GM23338 (cell line): ENCODE results near the gene SERPINI2. TPM values are rescaled to one million over a fixed set of nuclear protein-coding genes. Genes with fewer than 3 reads are reported as not detected.

Source experiments
- ATAC-seq: fragments of 200-7000 bp; cut with Tn5 transposase; 3 replicates; pipeline ENCODE4 v1.9.1; 2020
- DNase-seq: peaks from one replicate; pipeline ENCODE4 v3.0.0-alpha.2; 2015; ENCODE audit warnings: low spot score
- H2AFZ ChIP-seq: fragments of 200-600 bp; sonication (generic); 2 replicates; pipeline ENCODE4 v1.8.0; 2016; ENCODE audit warnings: antibody characterized with exemption, mild to moderate bottlenecking, moderate library complexity
- H3F3A ChIP-seq: fragments of 200-600 bp; sonication (generic); replicated peaks from 2 replicates; pipeline ENCODE4 v1.8.0; 2017; ENCODE audit warnings: antibody characterized with exemption, mixed run types, low read depth
- H3K27ac ChIP-seq: fragments of 200-600 bp; sonication (generic); 2 replicates; pipeline ENCODE4 v1.6.1; 2016; ENCODE audit warnings: low read depth
- H3K27me3 ChIP-seq: fragments of 200-600 bp; sonication (generic); 2 replicates; pipeline ENCODE4 v1.8.0; 2016; ENCODE audit warnings: mild to moderate bottlenecking, mixed run types, moderate library complexity; ENCODE audit not compliant: insufficient read depth
- H3K36me3 ChIP-seq: fragments of 200-600 bp; sonication (generic); 2 replicates; pipeline ENCODE4 v1.8.0; 2016; ENCODE audit warnings: mild to moderate bottlenecking; ENCODE audit not compliant: insufficient read depth
- H3K4me1 ChIP-seq: fragments of 200-600 bp; sonication (generic); 2 replicates; pipeline ENCODE4 v1.8.0; 2016; ENCODE audit warnings: mild to moderate bottlenecking, moderate library complexity; ENCODE audit not compliant: insufficient read depth
- H3K4me2 ChIP-seq: fragments of 200-600 bp; sonication (generic); 2 replicates; pipeline ENCODE4 v1.7.1; 2017; ENCODE audit warnings: mixed run types
- H3K4me3 ChIP-seq: fragments of 200-600 bp; sonication (generic); 2 replicates; pipeline ENCODE4 v1.6.1; 2016; ENCODE audit warnings: mixed run types
- H3K79me2 ChIP-seq: fragments of 200-600 bp; sonication (generic); replicated peaks from 2 replicates; pipeline ENCODE4 v1.8.0; 2017; ENCODE audit warnings: mild to moderate bottlenecking; ENCODE audit not compliant: insufficient read depth
- H3K9me2 ChIP-seq: fragments of 200-600 bp; sonication (generic); 2 replicates; pipeline ENCODE4 v1.8.0; 2017; ENCODE audit not compliant: insufficient read depth
- H4K20me1 ChIP-seq: fragments of 200-600 bp; sonication (generic); replicated peaks from 2 replicates; pipeline ENCODE4 v1.8.0; 2017; ENCODE audit warnings: mild to moderate bottlenecking; ENCODE audit not compliant: insufficient read depth
- H3K27ac Mint-ChIP-seq: 2 replicates; pipeline ENCODE4 v1.8.0; 2020; ENCODE audit warnings: inconsistent platforms, mild to moderate bottlenecking, moderate library complexity, mixed read lengths
- H3K27me3 Mint-ChIP-seq: 3 replicates; pipeline ENCODE4 v1.8.0; 2022; ENCODE audit warnings: low read depth, mild to moderate bottlenecking, moderate library complexity, mixed read lengths, inconsistent platforms; ENCODE audit not compliant: insufficient read depth, poor library complexity
- H3K36me3 Mint-ChIP-seq: 3 replicates; pipeline ENCODE4 v1.8.0; 2021; ENCODE audit warnings: low read depth, mild to moderate bottlenecking, inconsistent platforms, moderate library complexity, mixed read lengths
- H3K4me1 Mint-ChIP-seq: 3 replicates; pipeline ENCODE4 v1.8.0; 2020; ENCODE audit warnings: mild to moderate bottlenecking, inconsistent platforms, mixed read lengths
- H3K4me3 Mint-ChIP-seq: 3 replicates; pipeline ENCODE4 v1.8.0; 2021; ENCODE audit warnings: moderate library complexity, mild to moderate bottlenecking, inconsistent platforms, mixed read lengths
- H3K9me3 Mint-ChIP-seq: 3 replicates; pipeline ENCODE4 v1.8.0; 2020; ENCODE audit warnings: moderate library complexity, mild to moderate bottlenecking, inconsistent platforms, mixed read lengths
- CREB1 ChIP-seq: fragments of 250-450 bp; sonication (Bioruptor Pico); IDR thresholded peaks from 2 replicates; pipeline ENCODE4 v1.5.0; 2020; ENCODE audit warnings: low read depth, mild to moderate bottlenecking, moderate library complexity
- CTCF ChIP-seq, 2 experiments: fragments of 200-600 bp in 1 of 2; sonication (generic) in 1 of 2; conservative IDR thresholded peaks; 2 replicates each; pipeline versions ENCODE4 v1.5.1 to v1.6.1; 2016 to 2017; ENCODE audit warnings: antibody characterized with exemption in 2 of 2, low read depth in 2 of 2, mild to moderate bottlenecking in 2 of 2, moderate library complexity in 1 of 2
- EZH2phosphoT487 ChIP-seq: fragments of 200-600 bp; sonication (generic); IDR thresholded peaks from one replicate; pipeline ENCODE4 v1.8.1; 2018; ENCODE audit warnings: antibody characterized with exemption; ENCODE audit not compliant: unreplicated experiment
- JUNB ChIP-seq: IDR thresholded peaks from one replicate; pipeline ENCODE4 v1.6.1; 2016; ENCODE audit warnings: antibody characterized with exemption; ENCODE audit not compliant: unreplicated experiment
- NANOG ChIP-seq: IDR thresholded peaks from 2 replicates; pipeline ENCODE4 v1.6.1; 2016; ENCODE audit warnings: antibody characterized with exemption, borderline replicate concordance
- POLR2AphosphoS5 ChIP-seq: IDR thresholded peaks from 2 replicates; pipeline ENCODE4 v1.6.1; 2016; ENCODE audit warnings: antibody characterized with exemption, low read depth
- REST ChIP-seq: IDR thresholded peaks from one replicate; pipeline ENCODE4 v1.6.1; 2018; ENCODE audit warnings: antibody characterized with exemption; ENCODE audit not compliant: unreplicated experiment
- STAT1 ChIP-seq: IDR thresholded peaks from one replicate; pipeline ENCODE4 v1.6.1; 2016; ENCODE audit warnings: antibody characterized with exemption; ENCODE audit not compliant: unreplicated experiment
- ZNF114 ChIP-seq: fragments of 250-450 bp; sonication (Bioruptor Pico); IDR thresholded peaks from 2 replicates; pipeline ENCODE4 v1.5.0; 2020; ENCODE audit warnings: mild to moderate bottlenecking, moderate library complexity
- ZNF331 ChIP-seq: fragments of 250-450 bp; sonication (Bioruptor Pico); IDR thresholded peaks from 2 replicates; pipeline ENCODE4 v1.5.0; 2020; ENCODE audit warnings: low read depth, mild to moderate bottlenecking, moderate library complexity
- polyA plus RNA-seq: library from polyadenylated mRNA; unstranded; fragments of >200 nt; fragmentation: Nextera tagmentation; extraction: Ambion mirVana; gene quantifications from 2 replicates; pipeline ENCODE4 v1.2.1, GENCODE V29; 2016
- total RNA-seq: library from RNA; depleted of rRNA; stranded (reverse); fragments of >200 nt; shearing (Covaris generic); gene quantifications from 2 replicates; pipeline ENCODE4 v1.2.3, GENCODE V29; 2014

SERPINI2 gene
- total and polyA plus RNA-seq, 2 experiments from 2014 or later: 0.68 to 2.5 TPM

GRCh38 chr3:167450195-167450594 is 23.6 kb downstream of the SERPINI2 start (continued):
- TF ChIP-seq REST (no peak), JUNB (no peak), NANOG (no peak), CTCF (conservative IDR thresholded peaks at IDR 0.05; ENCODE audit: low read depth in 2 of 2) (no peak), EZH2phosphoT487 (no peak), STAT1 (no peak), POLR2AphosphoS5 (no peak), CREB1 (no peak)

DNA sequence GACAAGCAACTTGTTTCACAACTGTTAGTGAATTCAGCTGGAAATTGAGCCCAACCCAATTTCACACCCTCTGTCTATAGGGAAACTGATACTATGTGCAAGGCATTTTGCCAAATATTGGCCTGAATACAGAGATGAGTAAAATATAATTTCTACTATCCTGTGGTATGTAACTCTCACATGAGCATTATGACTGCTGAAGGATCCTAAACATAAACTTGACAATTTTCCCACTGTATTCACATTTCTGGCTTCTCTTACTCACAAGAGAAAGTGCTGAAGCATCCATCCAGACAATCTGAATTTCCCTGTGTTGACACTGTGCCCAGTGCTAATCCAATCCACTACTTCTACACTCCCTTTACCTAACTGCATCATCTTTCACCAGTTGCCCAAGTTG is 28.4 kb downstream of the SERPINI2 start:
- Mint-ChIP-seq H3K9me3 (0 out of 3 replicates have a peak, but pooled peaks cover 3% of the 10 kb centered on the region), H3K36me3 (no peaks in the 10 kb centered on the region), H3K27me3 (no peaks in the 10 kb centered on the region), H3K4me3 (no peak overlapping the region), H3K27ac (no peak overlapping the region), H3K4me1 (no peaks in the 10 kb centered on the region)
- TF ChIP-seq STAT1: no peak
- TF ChIP-seq POLR2AphosphoS5: no peak
- TF ChIP-seq ZNF331 (CRISPR knock-in tag): no peak
- no peak for TF ChIP-seq NANOG
- no peak for TF ChIP-seq EZH2phosphoT487
- TF ChIP-seq ZNF114: no peak
- TF ChIP-seq REST: no peak
- TF ChIP-seq CREB1: no peak
- Histone ChIP-seq H3K27me3 (no peaks in the 10 kb centered on the region), H3K4me2 (no peak overlapping the region), H3K4me1 (no peaks in the 10 kb centered on the region), H2AFZ (peak overlapping the region; percentile 52; the same call in 1 of the 2 replicates), H4K20me1 (no peaks in the 10 kb centered on the region), H3K9me2 (no peaks in the 10 kb centered on the region), H3K36me3 (no peaks in the 10 kb centered on the region), H3K79me2 (no peaks in the 10 kb centered on the region), H3K27ac (no peak overlapping the region), H3K4me3 (no peak overlapping the region), H3F3A (no peaks in the 10 kb centered on the region)
- DNase-seq (no peak), ATAC-seq (no peak)
